DMS153 treated with DMSO at 0.1 percent for 48 hours (cell line): Measurements from ENCODE around the gene CERK.
A peak's percentile ranks its signal among the peaks of the same experiment; 100 is the strongest.
"Not testable (repeated sequence)": the region's sequence is repeated elsewhere in the genome, so short reads cannot be mapped to it uniquely, and the experiment has no call there.

Experiments
- DNase-seq: peaks from one replicate; lab custom pipeline; 2025; ENCODE audit not compliant: unreplicated experiment; lab: John Stamatoyannopoulos, UW

The CERK gene

GRCh38 chr22:46737976-46738646 is at the start of gene CERK:
CERK (minus strand) TSS chr22:46738252; CDS start chr22:46738148, 104 bp downstream.
- DNase-seq = no peak

DNA sequence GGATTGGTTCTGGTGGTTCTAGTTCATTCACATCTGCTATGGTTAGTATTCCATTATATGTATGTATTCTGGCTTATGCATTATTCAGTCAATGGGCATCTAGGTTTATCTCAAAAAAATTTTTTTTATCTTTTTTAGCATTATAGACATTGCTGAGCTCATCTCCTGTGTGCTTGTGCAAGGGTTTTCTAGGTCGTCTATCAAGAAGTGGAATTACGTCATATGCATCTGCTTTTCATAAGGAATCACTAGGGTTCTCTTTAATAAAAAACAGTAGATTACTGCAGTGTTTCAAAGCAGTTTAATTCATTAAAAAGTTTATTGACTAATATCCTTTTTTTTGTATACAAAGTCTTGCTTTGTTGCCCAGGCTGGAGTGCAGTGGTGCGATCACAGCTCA is 45.7 kb upstream of the CERK start:
- no peak for DNase-seq

- DNase-seq = not testable (repeated sequence)
Observed at GRCh38 chr22:46782200-46782599, 44.1 kb upstream of the CERK start.

DNA sequence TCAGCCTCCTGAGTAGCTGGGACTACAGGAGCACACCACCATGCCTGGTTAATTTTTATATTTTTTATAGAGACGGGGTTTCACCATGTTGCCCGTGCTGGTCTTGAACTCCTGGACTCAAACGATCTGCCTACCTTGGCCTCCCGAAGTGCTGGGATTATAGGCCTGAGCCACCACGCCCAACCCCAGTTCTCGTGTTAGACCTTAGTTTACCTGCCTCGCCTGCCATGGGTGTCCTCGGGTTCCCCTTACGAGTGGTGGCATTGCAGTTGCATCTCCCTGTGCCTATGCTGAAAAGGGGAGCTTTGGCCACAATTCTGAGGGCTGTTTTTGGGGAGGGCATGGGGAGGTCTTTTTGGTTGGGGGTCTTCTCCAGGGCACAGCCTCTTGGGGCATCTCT is 43.2 kb upstream of the CERK start:
- DNase-seq = no peak

GRCh38 chr22:46780453-46780852 is 42.4 kb upstream of the CERK start:
- no peak for DNase-seq

DNA sequence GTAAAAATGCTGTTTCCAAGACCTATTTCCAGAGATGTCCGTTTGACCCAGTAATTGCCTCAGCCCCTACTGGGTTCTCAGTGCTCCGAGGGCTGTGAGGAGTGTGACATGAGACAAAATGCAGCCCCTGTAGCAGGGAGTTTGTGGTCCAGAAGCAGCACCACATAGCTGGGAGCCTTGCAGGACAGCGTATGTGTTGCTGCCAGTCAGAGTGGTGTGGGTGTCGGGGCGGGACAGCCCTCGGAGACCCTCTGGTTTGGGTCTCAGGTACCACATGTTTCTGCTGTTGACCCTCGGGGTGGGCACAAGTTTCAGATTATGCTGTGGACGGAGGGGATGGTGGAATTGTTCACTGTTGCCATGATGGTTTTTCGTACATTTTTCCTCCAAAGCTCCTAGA is 41.6 kb upstream of the CERK start:
- no peak for DNase-seq

DNA sequence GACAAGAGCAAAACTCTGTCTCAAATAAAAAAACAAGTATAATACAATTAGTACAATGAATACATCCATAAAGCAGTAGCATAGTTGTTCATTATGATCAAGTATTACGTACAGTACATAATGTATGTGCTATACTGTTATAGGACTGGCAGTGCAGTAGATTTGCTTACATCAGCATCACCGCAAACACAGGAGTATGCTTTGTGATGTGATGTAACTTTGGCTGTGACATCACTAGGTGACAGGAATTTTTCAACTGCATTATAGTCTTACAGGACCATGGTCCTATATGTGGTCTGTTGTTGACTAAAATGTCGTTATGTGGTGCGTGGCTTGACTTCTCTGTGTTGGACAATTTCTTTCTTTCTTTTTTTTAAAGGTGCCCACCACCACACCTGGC is 41.0 kb upstream of the CERK start:
- no peak for DNase-seq

DNA sequence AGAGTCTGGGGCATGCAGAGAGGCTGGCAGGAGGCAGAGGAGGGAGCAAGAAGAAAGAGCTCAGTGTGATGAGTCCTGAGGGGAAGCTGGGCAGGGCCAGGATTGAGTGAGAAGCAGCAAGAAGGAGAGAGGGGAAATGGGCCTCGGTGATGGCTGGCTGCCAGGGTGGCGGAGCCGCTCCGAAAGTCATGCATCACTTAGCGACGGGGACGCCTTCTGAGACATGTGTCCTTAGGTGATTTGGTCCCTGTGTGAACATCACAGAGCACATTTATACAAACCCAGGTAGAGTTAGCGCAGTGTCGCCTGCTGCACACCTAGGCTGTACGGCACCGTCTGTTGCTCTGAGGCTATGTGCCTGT is 39.5 kb upstream of the CERK start:
- no peak for DNase-seq

GRCh38 chr22:46776876-46777608 is 39.0 kb upstream of the CERK start:
- no peak for DNase-seq

GRCh38 chr22:46775850-46776826 is 38.1 kb upstream of the CERK start:
- DNase-seq = no peak

- no peak for DNase-seq
Observed at GRCh38 chr22:46774980-46775849, 37.2 kb upstream of the CERK start.

DNA sequence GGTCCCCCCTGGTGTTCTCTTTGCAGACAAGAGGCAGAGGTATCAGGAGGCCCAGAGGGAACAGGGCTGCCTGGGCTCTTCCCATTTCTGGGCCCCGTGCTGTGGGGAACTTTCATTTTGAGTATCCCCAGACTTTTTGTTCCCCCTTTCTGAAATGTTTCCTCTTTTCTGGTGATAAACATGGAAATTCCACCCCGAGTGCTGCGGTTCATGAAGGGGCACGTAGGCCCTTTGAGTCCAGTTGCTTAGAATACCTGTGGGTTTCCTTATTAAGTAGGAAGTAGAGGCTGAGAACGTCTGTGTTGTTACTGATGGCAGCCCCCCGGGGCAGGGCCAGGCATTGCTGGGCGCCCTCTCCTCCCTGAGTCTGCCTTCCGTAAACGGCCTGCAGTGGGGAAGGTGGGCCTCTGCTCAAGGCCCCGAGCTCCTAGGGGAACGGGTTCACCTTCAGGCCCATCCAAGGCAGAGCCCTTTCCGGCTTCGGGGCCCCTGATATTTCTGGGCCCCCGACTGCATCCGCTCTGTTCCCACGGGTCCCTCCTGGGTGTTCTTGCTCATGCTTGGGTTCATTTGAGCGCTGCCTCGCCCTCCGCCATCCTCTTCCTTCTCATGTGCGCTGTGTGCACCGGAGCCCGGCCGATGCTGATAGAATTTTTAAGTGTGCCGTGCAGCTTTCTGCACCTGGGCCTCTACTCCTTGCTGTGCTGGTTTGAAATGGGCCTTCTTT is 36.4 kb upstream of the CERK start:
- no peak for DNase-seq

GRCh38 chr22:46773076-46773475 is 35.0 kb upstream of the CERK start:
- DNase-seq = no peak

- no peak for DNase-seq
Observed at GRCh38 chr22:46770726-46771125, 32.7 kb upstream of the CERK start.

DNA sequence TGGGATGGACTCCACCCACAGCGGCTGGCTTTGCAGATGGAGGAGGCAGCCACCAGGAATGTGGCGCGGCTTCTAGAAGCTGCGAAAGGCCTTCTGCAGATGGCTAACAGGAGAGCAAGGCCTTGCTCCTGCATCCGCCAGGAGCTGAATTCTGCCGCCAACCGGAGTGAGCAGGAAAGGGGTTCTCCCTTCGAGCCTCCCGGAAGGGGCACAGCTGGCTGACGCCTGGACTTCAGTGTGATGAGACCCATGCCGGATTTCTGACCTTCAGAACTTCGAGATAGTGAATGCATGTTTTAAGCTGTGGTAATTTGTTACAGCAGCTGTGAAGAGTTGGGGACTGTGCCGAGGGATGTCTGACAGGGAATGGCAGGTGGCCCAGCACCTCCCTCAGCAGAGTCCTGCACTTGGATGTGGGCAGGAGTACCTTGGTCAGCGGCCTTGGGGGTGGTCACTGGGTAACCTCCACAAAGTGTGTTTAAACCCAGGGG is 32.1 kb upstream of the CERK start:
- DNase-seq = no peak

- DNase-seq = no peak
Observed at GRCh38 chr22:46769706-46770105, 31.7 kb upstream of the CERK start.

- peak; percentile 10 for DNase-seq
Observed at GRCh38 chr22:46769191-46769675, 31.2 kb upstream of the CERK start.

GRCh38 chr22:46767249-46767985 is 29.4 kb upstream of the CERK start:
- no peak for DNase-seq

DNA sequence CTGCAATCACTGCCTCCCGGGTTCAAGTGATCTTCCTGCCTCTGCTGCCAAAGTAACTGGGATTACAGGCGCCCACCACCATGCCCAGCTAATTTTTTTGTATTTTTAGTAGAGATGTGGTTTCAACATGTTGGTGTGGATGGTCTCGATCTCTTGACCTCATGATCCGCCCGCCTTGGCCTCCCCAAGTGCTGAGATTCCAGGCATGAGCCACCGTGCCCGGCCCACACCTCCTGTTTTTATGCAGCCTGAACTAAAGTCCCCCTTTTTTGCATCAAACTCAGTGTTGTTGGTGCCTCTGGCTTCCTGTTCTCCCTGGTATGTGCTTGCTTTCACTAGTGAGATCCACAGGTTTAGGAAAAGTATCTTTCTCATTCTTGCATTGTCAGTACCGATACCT is 28.6 kb upstream of the CERK start:
- DNase-seq = no peak
